GM19372 (cell line): Measurements from ENCODE around the gene CFAP90.

ENCODE experiments used
- ATAC-seq: cut with Tn5 transposase; IDR thresholded peaks from one replicate; pipeline ENCODE4 v1.9.1; 2021; ENCODE audit warnings: mild to moderate bottlenecking, low read depth, moderate library complexity; ENCODE audit not compliant: unreplicated experiment

The CFAP90 gene

DNA sequence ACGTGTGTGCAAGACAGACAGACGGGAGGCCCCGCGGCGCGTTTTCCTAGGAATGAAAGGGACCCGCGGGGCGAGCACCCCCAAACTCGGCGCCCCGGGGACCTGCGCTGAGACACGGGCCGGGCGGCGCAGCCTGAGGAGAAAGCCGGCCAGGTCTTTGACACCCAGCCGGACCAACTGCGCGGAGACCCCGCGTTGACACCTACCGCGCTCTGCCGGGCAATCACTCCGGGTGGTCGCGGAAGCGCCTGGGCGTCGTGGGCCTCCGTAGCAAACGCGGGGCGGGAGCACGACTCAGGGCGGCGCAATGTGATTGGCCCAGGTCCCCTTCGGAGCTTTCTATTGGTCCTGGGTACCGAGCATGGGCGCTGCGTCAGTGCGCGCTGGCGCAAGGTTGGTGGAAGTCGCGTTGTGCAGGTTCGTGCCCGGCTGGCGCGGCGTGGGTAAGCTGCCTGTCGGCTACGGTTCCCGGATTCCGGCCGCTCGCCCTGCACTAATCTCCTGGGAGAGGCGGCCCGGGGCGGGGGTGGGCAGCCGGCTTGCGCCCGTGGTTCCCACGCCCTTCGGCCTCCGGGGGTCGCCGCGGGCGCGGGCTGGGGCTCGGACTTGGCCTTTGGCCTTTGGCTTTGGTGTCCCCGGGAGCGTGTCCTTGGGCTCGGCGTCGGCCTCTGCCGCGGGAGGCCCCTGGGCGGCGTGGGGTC lies 18.0 kb upstream of the CFAP90 start, which contains the start of the genes FASTKD3 and MTRR:
Gene FASTKD3 (minus strand): TSS at position 259 of the 701 bp plus-strand sequence. CDS start 948 bp downstream, outside the sequence.
Gene MTRR (plus strand): TSS at position 376 of the 701 bp plus-strand sequence. CDS start 1,647 bp downstream, outside the sequence.
- peak; percentile 98 for ATAC-seq

DNA sequence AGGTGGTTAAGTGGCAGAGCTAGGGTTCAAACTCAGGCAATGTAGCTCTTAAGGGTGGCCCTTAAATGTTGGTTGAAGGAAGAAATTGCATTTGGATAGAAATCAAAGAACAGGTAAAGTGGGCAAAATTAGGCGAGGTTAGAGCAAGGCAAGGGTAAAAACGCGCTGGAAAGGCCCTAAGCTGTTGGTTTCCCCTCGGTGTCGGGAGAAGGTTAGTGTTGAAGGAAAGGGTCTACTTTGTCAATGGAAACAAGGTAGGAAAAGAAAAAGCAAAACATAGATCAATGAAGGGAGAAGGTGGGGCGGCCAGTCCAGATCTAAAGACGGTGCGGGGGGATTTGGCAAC lies 17.5 kb upstream of the CFAP90 start:
- ATAC-seq = peak; percentile 0

DNA sequence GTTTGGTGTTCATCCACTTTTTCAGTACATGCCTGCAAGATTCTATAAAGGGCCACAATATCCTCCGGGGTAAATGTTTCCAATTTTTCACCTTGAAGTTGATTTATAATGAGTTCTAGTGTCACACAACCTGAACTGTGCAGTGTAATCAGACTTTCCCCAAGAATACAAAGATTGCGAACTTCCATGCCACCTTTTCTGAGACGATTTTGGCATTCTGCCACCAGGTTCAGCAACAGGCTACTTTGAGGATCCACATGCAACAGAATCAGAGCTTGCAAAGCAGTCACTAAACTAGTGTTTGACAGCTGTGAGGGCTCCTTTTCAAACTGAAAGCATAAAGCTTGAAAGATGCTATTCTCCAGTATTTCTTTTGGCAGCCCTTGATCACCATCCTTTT lies 16.3 kb upstream of the CFAP90 start:
- ATAC-seq = no peak

DNA sequence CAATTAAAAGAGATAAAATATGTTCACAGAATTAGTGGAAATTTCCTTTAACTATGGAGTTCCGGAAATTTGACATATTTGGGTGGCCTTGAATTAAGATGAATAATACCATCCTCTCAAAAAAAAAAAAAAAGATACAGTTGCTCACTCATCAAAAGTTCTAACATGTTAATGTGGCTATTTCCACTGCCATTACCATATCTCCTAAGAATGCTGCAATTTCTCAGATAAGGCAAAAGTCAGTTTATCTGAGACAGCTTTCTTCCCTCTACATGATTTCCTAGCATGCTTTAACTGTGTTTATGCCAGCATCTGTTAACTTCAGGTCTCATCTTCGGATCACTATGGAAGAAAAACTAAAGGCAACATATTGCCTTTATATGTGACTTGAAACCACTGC lies 15.3 kb upstream of the CFAP90 start:
- no peak for ATAC-seq

DNA sequence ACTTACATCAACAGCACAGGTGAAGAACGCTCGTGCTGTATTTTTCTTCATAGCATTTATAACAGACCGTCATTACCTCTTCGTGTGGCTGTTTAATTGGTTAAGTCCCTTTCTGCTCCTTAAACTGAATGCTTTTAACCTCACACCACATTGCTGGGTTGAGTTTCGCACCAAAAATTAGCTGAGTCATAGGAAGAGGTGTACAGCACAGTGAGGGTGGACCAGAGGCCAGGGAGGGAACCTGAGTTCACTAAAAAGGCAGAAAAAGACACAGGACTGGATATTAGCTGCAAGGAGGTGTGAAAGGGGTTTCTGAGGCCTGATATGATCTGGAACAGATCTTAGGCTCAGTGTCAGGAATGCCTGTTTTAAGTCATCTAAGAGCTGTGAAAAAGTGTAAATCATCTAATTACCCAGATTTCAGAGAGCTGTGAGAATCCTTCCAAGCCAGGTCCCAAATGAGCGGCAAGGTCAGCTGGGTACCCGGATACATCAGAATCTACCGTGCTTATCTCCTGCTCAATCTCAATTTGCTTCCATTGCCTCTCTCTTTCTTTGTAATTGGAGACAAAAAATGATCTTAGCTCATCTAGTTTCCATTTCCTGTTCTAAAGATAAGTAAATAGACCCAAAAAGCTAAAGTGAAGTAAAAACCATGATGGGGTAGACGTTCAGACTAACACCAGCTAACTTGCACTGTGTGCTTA lies 7.1 kb upstream of the CFAP90 start:
- no peak for ATAC-seq

DNA sequence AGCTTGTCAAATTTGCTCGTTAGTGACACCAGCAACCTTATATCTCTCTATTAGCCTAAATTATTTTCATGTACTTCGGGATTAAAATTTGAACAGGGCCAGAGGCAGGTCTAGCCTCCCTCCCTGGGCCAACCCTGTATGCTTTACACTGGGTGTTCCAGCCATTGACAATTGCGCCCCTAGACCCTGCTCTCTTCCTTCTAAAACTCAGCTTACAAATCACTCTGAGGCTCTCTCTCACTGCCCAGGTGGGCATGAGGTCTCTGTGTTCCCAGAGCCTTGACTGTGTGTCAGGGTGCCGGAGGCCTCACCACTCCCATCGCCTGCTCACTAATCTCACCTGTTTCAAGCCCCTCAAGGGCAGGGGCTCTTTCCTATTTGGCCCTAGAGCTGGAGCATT lies 6.4 kb upstream of the CFAP90 start:
- ATAC-seq = no peak

DNA sequence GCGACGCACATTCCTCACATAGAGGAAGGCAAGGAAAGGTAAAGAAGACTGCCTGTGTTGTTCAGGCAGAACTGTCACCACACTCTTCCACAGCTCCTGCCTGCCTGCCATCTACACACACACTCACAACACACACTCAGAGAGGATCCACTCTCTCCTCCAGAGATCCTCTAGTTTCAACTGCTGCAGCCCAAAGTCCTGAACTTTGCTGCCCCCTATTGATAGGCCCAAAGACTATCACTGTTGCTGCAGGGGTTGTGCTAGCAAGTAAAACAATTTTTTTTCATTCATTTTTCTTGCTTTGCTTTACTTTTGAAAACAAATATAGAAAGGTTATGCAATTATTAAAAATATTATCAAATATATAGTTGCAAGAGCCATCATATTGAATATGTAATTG lies 5.9 kb upstream of the CFAP90 start:
- no peak for ATAC-seq

DNA sequence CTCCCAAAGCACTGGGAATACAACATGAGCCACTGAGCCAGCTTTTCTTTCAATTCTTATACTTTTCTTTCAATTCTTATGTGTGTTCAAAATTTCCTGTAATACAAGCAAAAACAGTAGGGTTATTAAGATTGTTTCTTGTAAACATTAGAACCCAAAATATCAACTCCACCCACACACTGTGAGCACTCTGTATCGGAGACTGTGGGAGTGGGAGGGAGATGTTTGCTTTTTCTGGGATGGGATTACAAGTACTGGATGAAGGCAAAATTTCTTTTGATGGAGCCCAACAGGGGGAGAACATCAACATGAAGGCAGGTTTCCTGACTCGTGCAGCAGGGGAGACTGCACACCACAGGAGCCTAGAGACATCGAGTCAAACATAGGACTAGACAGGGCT lies 4.7 kb upstream of the CFAP90 start:
- ATAC-seq = no peak

DNA sequence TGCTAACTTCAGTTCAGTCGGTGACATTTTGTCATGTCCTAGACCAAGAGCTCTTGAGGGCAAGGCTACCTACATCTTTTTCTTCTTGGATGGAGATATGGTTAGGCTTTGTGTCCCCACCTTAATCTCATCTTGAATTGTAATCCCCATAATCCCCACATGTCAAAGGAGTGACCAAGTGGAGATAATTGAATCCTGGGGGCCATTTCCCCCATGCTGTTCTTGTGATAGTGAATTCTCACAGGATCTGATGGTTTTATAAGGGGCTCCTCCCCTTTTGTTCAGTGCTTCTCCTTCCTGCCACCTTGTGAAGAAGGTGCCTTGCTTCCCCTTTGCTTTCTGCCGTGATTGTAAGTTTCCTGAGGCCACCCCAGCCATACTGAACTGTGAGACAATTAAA lies 2.1 kb upstream of the CFAP90 start:
- no peak for ATAC-seq

DNA sequence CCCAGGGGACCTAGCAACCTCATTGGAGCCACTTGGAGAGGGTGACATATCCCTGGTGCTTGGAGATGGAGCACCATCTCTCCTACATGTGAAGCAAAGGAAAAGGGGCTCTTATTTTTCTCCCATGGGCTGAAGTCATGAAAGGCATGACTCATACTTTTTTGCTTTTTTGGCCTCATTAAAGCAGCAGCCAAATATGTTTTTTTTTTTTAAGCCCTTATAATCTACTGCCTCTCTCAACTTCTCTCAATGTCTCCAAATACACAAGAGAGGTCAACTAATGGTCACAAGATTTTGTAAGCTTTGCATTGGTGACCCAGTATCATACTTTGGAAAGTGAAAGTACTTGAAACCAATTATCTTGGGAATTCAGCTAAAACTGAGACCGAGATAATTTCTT lies 1.6 kb upstream of the CFAP90 start:
- ATAC-seq = no peak

DNA sequence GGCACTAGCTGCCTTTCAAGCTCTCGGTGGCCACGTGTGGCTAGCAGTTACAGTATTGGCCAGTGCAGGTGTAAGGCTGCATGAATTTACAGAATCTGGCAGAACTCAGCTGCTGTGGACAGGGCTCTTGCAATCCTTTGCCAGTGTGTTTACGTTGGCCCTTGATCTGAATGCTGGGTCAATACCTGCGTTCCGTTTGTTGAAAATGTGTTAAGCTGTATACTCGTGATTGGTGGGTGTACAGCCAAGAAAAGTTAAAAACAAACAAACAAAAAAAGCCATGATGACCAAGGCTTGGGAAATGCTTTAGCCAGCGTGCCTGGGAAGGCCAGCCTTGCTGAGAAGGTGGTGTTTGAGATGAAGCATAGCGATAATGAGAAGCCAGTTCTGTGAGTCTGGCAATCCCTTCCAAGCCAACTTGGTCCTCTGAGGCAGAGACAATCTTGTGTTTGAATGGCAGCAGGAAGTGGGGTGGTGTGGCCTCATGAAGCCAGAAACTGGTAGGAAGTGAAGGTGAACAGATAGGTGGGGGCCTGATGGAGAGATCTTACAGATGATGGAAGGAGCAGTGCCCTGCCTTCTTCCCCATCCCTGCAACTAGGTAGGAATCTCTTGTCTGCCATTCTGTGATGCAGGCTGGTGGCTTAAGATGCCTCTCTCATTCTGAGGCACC lies 820 bp upstream of the CFAP90 start:
- no peak for ATAC-seq

DNA sequence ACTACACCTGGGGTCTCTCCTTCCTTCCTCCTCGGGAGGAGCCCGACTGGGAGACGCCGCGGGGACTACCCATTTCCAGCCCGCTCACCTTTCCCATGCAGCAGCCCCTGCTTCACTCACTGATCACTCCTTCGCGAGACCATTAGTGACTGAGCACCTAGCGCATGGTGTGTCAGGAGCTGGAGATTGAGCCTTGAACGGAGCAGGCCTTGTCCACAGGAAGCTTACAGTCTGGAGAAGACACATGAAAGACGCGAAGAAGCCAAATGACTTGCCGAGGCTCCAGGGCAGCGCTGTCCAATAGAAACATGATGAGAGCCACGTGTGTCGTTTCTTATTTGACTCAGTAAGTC lies 283 bp upstream of the CFAP90 start:
- ATAC-seq = no peak

DNA sequence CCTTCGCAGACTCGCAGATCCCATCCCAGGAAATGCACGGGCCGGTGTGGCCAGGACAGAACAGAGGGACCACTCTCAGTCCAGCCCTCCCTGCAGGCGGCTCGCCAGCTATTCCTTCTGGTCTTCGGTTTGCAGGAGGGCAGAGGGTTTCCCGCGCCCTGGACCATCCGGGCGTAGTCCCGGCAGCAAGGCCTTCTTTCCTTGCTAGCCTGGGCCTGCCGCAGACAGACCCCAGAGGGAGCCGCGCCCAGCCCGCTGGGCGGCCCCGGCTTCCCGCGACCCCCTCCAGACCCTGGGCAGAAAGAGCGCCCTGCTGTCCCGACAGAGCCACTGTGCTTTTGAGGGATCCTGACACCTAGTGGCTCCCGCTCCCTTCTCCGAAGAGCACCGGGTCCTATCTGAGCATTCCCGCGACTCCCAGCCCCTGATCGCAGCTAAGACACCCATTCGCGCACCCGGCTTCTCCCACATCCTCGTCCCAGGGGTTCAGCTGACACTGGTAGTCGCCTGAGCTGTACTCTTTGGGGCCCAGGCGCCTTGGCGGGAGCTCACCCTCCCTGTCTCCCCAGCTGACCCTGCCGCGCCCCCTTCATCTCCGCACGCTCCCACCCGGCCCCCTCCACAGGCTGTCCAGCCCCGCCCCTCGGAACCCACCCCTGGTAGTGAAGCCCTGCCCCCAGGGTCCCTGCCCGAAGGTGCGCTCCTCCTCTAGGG lies 1.1 kb downstream of the CFAP90 start:
- no peak for ATAC-seq

DNA sequence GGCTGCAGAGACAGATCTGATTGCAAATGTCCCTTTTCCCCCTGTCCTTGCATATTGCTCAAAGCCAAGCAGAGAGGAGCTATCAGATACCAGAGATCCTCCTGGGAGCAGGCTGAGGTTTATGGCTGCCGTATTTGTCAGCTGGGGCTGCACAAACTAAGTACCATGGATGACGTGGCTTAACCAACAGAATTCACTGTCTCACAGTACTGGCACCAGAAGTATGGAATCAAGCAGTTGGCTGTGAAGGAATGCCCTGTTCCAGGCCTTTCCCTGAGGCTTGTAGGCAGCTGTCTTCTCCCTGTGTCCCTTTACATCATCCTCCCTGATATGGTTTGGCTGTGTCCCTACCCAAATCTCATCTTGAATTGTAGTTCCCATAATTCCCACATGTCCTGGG lies 2.6 kb downstream of the CFAP90 start:
- ATAC-seq = no peak

DNA sequence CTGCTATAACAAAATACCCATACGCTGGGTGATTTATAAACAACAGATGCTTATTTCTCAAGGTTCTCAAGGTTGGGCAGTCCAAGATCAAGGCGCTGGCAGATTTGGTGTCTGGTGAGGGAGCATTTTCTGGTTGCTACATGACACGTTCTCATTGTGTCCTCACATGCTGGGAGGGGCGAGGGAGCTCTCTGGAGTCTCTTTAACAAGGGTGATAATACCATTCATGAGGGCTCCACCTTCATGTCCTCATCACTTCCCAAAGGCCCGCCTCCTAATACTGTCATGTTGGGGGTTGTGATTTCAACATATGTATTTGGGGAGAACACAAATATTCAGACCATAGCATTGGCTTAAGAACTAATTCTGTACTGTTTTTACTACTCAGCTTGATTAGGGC lies 4.6 kb downstream of the CFAP90 start:
- no peak for ATAC-seq

DNA sequence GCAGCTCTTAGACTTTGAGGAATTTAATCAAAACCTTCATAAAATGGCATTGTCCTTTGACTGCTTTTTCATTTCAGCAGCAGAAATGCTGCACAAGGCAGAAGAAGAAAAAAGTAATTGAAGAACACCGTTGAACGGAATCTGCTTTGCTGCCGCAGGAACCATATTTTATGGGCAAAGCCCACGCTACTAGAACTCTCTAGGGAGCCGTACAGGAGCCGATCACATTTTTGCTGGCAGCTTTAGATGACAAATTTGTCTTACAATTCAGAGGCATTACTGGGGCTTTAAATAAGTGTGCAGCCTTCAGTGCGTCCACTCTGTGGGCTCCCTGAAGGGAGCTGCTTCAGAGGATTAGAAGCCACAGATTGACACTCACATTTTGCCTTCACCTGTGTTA lies 5.4 kb downstream of the CFAP90 start:
- ATAC-seq = no peak

DNA sequence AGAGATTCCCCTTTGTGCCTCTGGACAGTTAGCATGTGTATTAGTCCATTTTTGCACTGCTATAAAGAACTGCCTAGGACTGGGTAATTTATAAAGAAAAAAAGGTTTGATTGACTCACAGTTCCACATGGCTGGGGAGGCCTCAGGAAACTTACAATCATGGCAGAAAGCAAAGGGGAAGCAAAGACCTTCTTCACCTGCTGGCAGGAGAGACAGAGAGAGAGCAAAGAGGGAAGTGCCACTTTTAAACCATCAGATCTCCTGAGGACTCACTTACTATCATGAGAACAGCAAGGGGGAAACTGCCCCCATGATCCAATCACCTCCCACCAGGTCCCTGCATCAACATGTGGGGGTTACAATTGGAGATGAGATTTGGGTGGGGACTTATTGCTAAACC lies 6.0 kb downstream of the CFAP90 start:
- no peak for ATAC-seq

DNA sequence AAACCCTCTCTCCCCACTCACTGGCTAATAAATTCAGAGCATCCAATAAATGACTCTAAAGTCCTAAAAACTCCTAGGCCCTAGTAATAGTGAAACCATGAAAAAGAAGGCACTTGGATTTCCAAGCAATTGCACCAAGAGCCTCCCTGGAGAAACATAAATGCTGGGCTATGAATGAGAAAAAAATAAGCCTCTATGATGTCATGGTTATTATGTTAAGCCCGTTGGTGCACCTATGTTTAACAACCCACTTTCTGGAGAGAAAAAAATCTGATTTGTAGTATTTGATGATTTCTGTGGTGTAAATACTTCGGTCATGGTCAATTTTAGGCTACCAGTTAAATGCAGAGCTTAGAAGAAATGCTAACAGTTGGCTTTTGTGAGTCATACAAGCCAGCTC lies 8.4 kb downstream of the CFAP90 start:
- no peak for ATAC-seq

DNA sequence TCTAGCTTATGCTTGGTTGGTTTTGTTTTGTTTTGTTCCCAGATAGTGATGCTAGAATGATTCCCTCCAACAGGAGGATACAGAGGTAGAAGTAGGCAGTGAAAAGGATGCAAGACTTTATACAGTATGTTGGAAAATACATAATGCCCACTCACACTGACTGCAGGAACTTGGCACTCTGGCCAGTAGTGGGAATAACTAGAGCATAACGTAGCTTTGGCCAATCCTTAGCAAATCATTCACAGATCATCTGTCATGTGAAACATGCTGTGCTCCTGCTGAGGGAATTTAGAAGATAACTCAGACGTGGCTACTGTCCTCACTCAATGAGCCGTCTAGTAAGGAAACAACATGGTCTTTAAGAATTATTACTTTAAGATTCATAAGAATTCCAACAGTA lies 13.5 kb downstream of the CFAP90 start:
- ATAC-seq = no peak

DNA sequence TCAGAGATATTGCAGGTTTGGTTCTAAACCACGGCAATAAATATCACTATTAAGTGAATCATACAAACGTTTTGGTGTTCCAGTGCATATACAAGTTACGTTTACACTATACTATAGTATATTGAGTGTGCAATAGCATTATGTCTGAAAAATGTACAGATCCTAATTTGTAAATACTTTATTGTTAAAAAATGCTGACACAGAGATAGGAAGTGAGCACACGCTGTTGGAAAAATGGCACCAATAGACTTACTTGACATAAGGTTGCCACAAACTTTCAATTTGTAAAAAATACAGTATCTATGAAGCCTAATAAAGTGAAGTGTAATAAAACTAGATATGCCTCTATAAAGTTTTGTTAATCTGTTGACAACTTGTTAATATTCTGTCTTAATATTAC lies 16.0 kb downstream of the CFAP90 start:
- ATAC-seq = no peak

DNA sequence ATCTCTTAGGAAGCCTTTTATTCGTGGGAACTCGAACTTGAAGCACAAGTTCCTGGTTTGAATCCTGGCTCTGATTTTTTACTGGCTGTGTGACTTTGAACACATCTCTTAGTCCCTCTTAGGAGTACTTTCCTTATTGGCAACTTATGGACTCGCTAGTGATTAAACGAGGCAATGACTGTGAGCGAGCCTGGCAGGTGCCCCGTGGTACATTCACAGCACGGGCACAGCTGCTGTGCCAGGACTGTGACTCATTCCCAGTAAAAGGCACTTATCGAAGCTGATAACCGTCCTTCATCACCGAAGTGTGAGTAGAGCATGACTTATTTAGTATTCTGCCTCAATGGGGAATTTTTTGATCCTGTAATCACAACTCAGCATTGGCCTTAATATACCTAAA lies 22.7 kb downstream of the CFAP90 start:
- ATAC-seq = no peak
